Fibroblast of mammary gland (primary cell): Measurements from ENCODE around the gene KRTAP10-3.
"Not testable (repeated sequence)": the region's sequence is repeated elsewhere in the genome, so short reads cannot be mapped to it uniquely, and the experiment has no call there.

ENCODE experiments used
- DNase-seq: peaks from one replicate; pipeline ENCODE4 v3.0.0-alpha.2; 2010; ENCODE audit warnings: low read depth
- H3K4me3 ChIP-seq: 2 replicates; pipeline ENCODE4 v1.5.1; 2011; ENCODE audit warnings: low read depth, mild to moderate bottlenecking, low read length, moderate library complexity; ENCODE audit not compliant: control insufficient read depth
- TF ChIP-seq, protein P1 (sequence below): conservative IDR thresholded peaks from 2 replicates; pipeline ENCODE4 v1.5.1; 2011; ENCODE audit warnings: low read depth, low read length, inconsistent platforms; ENCODE audit not compliant: control insufficient read depth, insufficient read depth

Gene KRTAP10-3, protein sequence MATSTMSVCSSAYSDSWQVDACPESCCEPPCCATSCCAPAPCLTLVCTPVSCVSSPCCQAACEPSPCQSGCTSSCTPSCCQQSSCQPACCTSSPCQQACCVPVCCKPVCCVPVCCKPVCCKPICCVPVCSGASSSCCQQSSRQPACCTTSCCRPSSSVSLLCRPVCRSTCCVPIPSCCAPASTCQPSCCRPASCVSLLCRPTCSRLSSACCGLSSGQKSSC

DNA sequence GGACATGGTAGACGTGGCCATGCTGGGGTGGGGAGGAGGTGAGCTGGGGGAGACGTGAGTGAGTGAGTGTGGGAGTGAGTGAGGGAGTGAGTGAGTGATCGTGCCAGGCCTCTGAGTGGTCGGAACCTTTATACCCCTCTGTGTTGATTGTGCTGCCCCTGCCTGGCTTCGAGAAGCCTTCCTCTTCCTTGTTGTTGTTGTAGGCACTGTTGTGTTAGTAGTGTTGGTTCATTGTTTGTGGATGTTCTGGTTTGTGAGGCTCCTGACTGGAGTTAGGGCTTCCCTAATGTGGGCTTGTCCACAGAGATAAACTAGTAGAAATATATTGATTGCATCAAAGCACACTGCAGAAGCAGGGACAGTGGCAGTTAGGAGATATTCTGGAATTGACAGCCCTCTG lies at the start of gene KRTAP10-3:
KRTAP10-3 (minus strand) TSS at position 101 of the 400 bp plus-strand sequence; CDS start at position 21, 80 bp downstream.
- TF ChIP-seq, protein P1, sequence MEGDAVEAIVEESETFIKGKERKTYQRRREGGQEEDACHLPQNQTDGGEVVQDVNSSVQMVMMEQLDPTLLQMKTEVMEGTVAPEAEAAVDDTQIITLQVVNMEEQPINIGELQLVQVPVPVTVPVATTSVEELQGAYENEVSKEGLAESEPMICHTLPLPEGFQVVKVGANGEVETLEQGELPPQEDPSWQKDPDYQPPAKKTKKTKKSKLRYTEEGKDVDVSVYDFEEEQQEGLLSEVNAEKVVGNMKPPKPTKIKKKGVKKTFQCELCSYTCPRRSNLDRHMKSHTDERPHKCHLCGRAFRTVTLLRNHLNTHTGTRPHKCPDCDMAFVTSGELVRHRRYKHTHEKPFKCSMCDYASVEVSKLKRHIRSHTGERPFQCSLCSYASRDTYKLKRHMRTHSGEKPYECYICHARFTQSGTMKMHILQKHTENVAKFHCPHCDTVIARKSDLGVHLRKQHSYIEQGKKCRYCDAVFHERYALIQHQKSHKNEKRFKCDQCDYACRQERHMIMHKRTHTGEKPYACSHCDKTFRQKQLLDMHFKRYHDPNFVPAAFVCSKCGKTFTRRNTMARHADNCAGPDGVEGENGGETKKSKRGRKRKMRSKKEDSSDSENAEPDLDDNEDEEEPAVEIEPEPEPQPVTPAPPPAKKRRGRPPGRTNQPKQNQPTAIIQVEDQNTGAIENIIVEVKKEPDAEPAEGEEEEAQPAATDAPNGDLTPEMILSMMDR = no peak
- DNase-seq = no peak
- H3K4me3 ChIP-seq = no peak within 1 kb of the TSS

- no peak overlapping the region for H3K4me3 ChIP-seq
- no peak for DNase-seq
- TF ChIP-seq, protein P1 = no peak
These were observed 47.9 kb upstream of the KRTAP10-3 start for GRCh38 chr21:44606495-44606894.

DNA sequence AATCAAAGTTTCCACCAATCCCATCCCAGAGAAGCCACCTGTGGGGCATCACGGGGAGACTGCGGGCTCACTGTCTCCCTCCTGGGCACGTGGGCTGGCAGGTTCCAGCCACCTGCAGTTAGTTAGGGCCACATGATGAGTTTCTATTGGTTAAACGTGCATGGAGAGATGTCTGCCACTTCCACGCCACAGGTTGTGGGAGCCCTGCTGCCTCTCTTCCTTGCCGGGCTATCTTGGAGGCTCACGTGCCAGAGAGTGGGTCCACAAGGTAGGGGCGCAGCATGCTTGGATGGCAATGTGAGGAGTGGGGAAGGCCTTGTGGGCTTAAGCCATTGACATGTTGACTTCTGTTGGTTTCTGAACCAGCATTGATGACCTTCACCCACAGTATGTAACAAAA lies 45.3 kb upstream of the KRTAP10-3 start:
- no peak overlapping the region for H3K4me3 ChIP-seq
- DNase-seq = no peak
- TF ChIP-seq, protein P1 = no peak

DNA sequence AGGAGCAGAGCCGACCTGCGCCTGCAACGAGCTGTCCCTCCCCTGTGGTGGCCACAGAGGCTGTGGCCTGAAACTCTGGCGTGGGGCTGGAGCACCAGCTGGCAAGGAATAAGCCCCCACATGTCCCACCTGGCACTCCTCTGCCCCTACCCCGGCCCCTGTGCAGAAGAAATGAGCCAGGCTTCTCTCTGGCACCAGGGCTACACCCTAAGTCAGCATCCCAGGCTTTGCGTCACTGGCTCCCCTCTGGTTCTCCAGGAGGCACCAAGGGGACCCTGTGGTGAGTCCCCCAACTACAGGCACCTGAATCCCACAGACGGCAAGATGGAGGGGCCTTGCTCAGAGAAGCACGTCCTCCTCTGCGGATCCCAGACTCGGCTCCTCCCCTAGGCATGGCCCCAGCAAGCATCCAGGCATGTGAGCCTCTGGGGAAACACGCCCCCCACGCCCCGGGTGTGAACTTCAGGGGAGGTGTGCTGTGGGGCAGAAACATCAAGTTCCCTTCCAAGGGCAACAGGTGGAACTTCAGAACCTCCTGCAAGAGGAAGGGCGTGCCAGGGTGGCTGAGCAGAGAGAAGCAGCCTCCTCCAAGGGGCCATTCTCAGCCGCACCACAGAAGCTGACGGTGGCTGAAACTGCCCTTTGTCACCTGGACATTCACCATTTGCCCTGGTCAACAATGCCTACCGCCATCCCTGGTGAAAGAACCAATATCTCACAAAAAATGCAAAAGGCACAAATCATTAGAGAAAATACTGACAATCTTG lies 44.7 kb upstream of the KRTAP10-3 start:
- TF ChIP-seq, protein P1 = no peak
- no peak for DNase-seq
- no peak overlapping the region for H3K4me3 ChIP-seq

- DNase-seq = no peak
- TF ChIP-seq, protein P1 = no peak
- no peak overlapping the region for H3K4me3 ChIP-seq
These were observed 43.9 kb upstream of the KRTAP10-3 start for GRCh38 chr21:44602463-44602850.

DNA sequence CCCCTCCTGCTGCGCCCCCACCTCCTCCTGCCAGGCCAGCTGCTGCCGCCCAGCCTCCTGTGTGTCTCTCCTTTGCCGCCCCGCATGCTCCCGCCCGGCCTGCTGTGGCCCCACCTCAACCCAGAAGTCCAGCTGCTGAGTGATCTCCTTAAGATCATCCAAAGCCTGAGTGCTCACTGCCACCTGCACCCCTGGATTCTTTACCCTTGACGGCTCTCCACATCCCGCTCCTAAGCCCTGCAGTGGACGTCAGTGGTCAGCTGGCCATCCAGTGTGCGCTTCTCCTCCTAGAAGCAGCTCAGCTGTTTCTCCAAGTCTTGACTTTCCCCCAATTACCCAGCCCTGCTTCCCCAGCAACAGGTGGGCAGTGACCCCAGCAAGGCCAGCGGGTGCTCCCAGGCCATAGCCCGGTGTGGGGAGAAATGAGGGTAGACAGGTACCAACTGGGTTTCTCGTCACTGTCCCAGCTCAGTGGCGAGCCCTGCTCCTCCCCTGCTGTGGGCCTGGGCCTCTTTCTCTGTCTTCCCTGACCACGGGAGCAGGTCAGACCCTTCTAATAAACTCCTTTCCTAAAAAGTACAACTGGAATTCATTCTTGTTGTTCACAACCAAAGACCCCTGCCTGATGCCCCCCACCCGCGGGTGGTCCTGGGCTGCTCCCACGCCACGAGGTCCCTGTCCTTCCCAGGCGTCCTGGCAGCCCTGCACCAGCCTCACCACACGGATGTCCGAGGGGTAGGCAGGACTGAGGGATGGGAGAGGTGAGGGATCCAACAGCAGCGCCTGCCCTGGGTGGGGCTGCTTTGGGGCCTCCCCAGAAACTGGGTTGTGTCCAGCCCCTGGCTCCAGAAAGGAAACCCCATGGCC lies 43.2 kb upstream of the KRTAP10-3 start:
- no peak for DNase-seq
- no peak overlapping the region for H3K4me3 ChIP-seq
- TF ChIP-seq, protein P1 = no peak

GRCh38 chr21:44601091-44601490 lies 42.5 kb upstream of the KRTAP10-3 start:
- DNase-seq, H3K4me3 ChIP-seq: not testable (repeated sequence)

DNA sequence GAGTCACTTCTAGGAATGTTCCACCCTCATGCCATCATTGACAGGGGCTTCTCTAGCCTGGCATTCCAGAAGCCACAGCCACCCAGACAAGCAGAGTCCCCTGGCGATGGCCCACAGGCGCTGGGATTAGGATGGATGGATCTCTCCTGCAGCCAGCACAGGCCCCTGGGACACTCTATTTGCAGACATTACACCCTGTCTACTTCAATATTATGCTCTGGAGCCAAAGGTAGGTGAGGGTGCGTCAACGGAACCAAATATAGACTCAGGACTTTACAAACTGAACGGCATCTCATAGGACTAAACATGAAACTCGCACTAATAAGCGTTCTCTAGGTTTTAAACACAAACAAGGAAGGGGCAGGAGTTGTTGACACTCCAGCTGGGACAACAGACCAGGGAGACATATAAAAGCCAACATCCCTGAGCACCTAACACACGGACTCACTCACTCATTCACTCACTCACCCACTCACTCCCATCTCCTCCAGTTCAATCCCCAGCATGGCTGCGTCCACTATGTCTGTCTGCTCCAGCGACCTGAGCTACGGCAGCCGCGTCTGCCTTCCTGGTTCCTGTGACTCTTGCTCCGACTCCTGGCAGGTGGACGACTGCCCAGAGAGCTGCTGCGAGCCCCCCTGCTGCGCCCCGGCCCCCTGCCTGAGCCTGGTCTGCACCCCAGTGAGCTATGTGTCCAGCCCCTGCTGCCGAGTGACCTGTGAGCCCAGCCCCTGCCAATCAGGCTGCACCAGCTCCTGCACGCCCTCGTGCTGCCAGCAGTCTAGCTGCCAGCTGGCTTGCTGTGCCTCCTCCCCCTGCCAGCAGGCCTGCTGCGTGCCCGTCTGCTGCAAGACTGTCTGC lies 41.8 kb upstream of the KRTAP10-3 start, which contains the start of gene KRTAP10-7:
KRTAP10-7 (plus strand) TSS at position 480 of the 861 bp plus-strand sequence; CDS start at position 505, 25 bp downstream.
- H3K4me3 ChIP-seq, DNase-seq: not testable (repeated sequence)
